Measurements from ENCODE around the gene TIMP3.

The TIMP3 gene

GRCh38 chr22:32810555-32811133, 9.1 kb downstream of the TIMP3 start:
- no peak for DNase-seq

- DNase-seq, result no peak
Observed at GRCh38 chr22:32811788-32812545, 10.5 kb downstream of the TIMP3 start.

GRCh38 chr22:32814285-32814860, 12.9 kb downstream of the TIMP3 start:
- DNase-seq, result no peak

- DNase-seq, result no peak
Observed at GRCh38 chr22:32815059-32815458, 13.6 kb downstream of the TIMP3 start.

GRCh38 chr22:32815943-32816342, 14.4 kb downstream of the TIMP3 start:
- DNase-seq, result no peak

- no peak for DNase-seq
Observed at GRCh38 chr22:32817137-32817730, 15.7 kb downstream of the TIMP3 start.

- no peak for DNase-seq
Observed at GRCh38 chr22:32818446-32819115, 17.1 kb downstream of the TIMP3 start.

GRCh38 chr22:32819120-32819519, 17.6 kb downstream of the TIMP3 start:
- DNase-seq, result no peak

- DNase-seq, result no peak
Observed at GRCh38 chr22:32820131-32821119, 18.9 kb downstream of the TIMP3 start.

GRCh38 chr22:32822179-32822877, 20.8 kb downstream of the TIMP3 start:
- no peak for DNase-seq

- no peak for DNase-seq
Observed at GRCh38 chr22:32823024-32823730, 21.7 kb downstream of the TIMP3 start.

GRCh38 chr22:32824531-32825312, 23.2 kb downstream of the TIMP3 start:
- DNase-seq, result no peak

- no peak for DNase-seq
Observed at GRCh38 chr22:32826537-32826936, 25.0 kb downstream of the TIMP3 start.

- no peak for DNase-seq
Observed at GRCh38 chr22:32827049-32827602, 25.6 kb downstream of the TIMP3 start.

- DNase-seq, result no peak
Observed at GRCh38 chr22:32828150-32828549, 26.6 kb downstream of the TIMP3 start.

GRCh38 chr22:32828561-32828960, 27.1 kb downstream of the TIMP3 start:
- no peak for DNase-seq

GRCh38 chr22:32829451-32829851, 27.9 kb downstream of the TIMP3 start:
- DNase-seq, result no peak

GRCh38 chr22:32830473-32830872, 29.0 kb downstream of the TIMP3 start:
- DNase-seq, result no peak

GRCh38 chr22:32830957-32831356, 29.5 kb downstream of the TIMP3 start:
- no peak for DNase-seq

GRCh38 chr22:32831584-32831983, 30.1 kb downstream of the TIMP3 start:
- no peak for DNase-seq

Measured in NCI-H226 (cell line).